ENCODE results near the gene SUGP1.
A peak's percentile ranks its signal among the peaks of the same experiment; 100 is the strongest.

Gene SUGP1

GRCh38 chr19:19342086-19343015 is 22.0 kb upstream of the SUGP1 start:
- DNase-seq (ENCODE audit: low spot score) = peak; percentile 91

GRCh38 chr19:19341026-19341425 is 20.7 kb upstream of the SUGP1 start:
- DNase-seq (ENCODE audit: low spot score) = no peak

- DNase-seq (ENCODE audit: low spot score) = no peak
Observed at GRCh38 chr19:19338082-19338481, 17.8 kb upstream of the SUGP1 start.

GRCh38 chr19:19337120-19337519 is 16.8 kb upstream of the SUGP1 start:
- DNase-seq (ENCODE audit: low spot score) = no peak

DNA sequence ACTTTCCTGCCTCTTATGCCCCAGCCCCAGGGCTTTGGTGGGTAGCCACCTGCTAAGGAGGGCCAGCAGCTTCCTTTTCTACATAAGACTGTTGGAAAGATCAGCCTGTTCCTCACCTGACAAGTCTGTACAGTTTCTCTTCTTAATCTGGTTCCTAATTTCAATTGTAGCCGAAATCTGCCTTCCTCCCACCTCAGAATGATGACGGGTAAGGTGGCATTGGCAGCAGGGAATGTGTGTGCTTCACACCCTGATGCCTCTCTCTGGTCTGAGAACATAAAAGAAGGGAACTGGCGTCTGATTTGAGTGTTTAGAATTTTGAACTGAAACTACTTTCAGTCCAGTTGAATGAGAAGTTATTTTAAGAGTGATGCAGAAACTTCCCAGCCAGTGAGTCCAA is 16.3 kb upstream of the SUGP1 start:
- DNase-seq (ENCODE audit: low spot score) = no peak

GRCh38 chr19:19335408-19336158 is 15.3 kb upstream of the SUGP1 start:
- DNase-seq (ENCODE audit: low spot score) = no peak

DNA sequence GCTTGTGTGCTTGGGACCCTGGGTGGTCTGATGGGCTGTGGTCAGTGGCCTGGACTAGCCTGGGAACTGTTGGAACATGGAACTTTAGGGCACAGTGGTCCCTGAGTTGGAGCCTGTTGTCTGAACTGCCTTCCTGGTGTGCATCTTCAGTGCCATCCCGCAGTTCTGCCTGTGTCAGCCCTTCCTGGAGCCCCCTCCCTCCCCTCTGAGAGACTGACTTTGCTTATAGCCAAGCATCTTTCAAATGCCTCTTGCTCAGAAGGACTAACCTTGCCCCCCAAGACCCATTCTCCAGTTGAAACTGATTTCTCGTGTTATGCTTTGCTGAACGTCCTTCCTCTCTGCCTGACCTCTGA is 14.7 kb upstream of the SUGP1 start:
- no peak for DNase-seq (ENCODE audit: low spot score)

DNA sequence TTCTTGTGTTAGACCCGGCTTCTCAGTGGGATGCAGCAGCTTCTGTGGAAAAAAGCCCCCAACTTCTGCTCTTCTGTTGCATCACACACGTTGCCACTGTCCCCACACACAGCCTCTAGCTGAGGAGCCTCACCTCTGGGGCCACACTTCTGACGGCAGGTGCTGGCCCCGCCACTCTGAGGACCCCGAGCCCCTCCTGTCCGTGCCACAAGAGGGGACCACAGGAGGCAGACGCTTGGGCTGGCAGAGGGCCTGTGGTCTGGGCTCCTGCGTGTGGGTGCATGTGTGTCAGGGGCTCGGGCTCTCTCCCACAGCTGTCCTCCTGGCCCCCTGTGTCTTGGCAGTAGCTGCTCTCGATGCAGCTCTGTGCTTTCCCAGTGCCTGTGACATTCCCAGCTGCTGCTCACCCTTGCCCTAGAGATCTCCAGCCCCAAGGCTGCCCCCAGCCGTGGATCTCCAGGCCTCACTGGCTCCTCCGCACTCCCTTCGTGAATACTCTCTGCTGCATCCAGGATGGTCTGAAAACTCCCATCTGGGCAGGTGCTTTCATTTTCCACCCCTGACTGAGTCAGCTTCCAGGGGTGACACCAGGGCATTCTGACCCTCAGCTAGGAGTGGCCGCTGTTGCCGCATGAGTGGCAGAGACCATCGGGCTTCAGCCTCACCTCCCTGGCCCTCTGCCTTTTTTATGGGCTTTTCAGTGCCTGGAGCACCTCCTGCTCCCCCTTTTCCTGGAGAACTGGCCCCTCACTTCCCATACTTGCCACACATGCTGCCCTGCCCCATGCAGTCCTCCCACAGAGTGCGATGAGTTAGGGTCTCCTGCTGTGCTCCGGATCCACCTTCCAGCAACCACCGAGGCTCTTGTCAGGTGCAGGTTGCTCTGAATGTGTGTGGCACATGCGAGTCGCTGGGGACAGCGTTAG is 14.0 kb upstream of the SUGP1 start:
- no peak for DNase-seq (ENCODE audit: low spot score)

GRCh38 chr19:19329126-19329525 is 8.8 kb upstream of the SUGP1 start:
- no peak for DNase-seq (ENCODE audit: low spot score)

DNA sequence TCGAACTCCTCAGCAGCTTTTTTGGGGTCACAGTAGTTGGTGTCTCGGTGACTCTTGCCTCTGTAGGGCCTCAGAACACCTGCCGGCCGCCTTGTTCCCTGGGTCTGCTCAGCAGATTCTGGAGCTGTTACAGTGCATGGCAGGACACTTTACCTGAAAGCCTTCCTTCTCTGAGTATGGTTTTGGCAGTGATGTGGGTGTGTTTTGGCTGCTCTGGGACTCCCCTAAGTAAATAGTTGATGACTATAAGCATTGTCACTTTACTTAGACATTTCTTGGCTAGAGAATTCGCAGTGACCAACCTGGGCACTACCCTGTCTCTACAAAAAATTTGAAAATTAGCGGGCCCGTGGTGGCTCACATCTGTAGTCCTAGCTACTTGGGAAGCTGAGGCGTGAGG is 7.4 kb upstream of the SUGP1 start:
- DNase-seq (ENCODE audit: low spot score) = no peak

- no peak for DNase-seq (ENCODE audit: low spot score)
Observed at GRCh38 chr19:19324059-19324770, 3.9 kb upstream of the SUGP1 start.

DNA sequence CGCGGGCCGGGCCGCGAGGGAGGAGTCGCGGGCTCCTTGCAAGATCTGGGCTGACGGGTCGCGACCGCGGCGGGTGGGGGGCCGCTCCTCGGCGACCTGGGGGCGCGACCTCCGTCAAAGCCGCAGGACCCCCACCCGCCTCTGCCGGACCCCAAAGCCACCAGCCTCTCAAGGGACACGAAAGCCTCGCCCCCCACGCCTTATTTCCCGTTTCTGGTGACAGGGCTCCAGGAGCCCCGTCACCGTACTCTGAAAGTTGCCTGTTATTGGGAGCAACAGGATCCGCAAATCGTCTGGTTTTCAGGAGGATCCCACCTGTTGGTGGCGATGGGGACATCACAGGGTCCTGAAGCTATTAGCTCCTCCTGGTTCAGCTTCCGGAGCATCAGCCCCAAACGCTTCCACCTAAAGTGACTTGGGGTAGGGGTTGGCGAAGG is 850 bp upstream of the SUGP1 start:
- no peak for DNase-seq (ENCODE audit: low spot score)

DNA sequence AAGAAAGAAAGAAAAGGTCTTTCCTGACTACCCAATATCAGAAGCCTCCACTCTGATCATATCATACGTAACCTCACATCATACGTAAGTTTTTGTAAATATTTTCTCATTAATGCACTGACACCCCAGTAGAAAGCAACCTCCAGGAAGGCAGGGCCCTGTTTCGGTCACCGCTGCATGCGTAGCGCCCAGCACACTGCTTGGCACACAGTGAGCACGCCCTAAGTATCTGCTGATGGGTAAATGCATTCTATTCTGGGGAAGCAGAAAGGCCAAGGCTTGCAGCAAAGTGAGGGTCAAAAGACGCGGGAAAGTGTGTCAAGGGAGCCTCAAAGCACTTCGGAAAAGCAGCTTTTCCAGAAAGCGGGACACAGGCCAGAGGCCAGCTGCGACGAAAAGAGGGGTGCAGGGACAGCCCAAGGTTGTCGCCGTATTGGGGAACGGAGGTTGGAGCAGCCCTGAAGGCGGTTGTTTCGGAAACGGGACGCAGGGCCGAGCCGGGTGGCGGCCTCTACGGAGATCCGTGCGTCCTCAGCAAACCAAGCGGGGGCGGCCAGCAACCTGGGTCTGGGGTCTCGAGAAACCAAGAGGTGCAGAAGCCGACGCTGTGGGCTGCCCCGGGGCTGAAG is 463 bp downstream of the SUGP1 start:
- no peak for DNase-seq (ENCODE audit: low spot score)

- DNase-seq (ENCODE audit: low spot score) = no peak
Observed at GRCh38 chr19:19316082-19316481, 4.2 kb downstream of the SUGP1 start.

GRCh38 chr19:19315444-19315843 is 4.9 kb downstream of the SUGP1 start:
- DNase-seq (ENCODE audit: low spot score) = no peak

DNA sequence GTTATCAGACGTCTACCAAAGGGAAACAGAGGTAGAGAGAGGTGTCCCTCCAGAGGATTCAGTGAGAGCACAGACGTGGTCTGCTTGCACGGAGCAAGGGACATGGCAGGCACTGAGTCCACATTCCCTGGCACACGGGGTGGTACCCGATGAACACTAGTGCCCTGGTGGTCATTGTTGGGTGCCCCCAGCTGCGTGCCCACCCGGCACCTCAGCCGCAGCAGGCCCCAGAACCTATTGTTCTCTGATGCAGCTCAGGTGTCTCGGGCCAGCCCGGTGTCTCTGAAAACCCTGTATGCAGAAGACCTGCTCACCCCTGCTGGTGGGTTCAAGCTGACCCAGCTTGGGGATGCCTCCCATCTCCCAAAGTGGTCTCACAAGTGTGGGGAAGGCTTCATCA is 11.9 kb downstream of the SUGP1 start:
- DNase-seq (ENCODE audit: low spot score) = peak; percentile 7

DNA sequence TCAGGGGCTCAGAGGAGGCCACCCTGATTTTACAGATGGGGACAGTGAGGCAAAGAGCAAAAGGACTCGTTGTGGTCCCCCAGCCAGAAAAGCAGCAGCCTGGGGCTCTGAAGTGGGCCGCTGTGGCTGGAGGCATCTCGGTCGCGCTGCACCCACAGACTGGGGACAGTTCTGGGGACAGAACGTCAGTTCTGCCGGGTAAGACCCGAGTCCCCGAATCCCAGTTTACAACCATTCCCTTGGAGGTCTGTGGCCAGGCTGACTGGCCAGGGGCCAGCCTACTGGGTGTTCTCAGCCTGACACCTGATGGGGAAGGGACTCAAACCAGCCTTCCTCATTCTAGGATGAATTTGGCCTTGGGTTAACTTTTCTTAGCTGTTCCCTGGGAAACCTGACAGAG is 14.1 kb downstream of the SUGP1 start:
- DNase-seq (ENCODE audit: low spot score) = no peak

DNA sequence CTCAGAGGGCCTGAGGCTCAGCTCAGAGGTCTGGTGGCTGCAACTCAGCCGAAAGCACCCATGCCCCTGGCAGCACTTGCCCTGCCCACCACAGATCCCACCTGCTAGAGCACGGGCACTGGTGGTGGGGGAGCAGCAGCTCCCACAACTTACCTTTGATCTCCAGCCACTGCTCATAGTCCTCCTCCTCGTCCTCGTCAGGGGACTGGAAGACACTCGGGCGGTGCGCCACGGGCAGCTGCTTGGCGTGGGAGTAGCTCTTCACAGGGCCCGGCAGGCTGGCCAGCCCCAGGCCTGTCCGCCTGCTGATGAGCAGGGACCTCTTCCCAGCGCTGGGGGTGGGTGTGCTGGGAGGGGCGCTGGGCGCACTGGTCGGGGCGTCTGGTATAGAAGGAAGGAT is 14.6 kb downstream of the SUGP1 start:
- no peak for DNase-seq (ENCODE audit: low spot score)

GRCh38 chr19:19305066-19305465 is 15.2 kb downstream of the SUGP1 start:
- DNase-seq (ENCODE audit: low spot score) = no peak

- peak; percentile 7 for DNase-seq (ENCODE audit: low spot score)
Observed at GRCh38 chr19:19304186-19304965, 15.9 kb downstream of the SUGP1 start.

All from AG20443 (cell line).